ENCODE data around the gene OLIG1.

Gene OLIG1

DNA sequence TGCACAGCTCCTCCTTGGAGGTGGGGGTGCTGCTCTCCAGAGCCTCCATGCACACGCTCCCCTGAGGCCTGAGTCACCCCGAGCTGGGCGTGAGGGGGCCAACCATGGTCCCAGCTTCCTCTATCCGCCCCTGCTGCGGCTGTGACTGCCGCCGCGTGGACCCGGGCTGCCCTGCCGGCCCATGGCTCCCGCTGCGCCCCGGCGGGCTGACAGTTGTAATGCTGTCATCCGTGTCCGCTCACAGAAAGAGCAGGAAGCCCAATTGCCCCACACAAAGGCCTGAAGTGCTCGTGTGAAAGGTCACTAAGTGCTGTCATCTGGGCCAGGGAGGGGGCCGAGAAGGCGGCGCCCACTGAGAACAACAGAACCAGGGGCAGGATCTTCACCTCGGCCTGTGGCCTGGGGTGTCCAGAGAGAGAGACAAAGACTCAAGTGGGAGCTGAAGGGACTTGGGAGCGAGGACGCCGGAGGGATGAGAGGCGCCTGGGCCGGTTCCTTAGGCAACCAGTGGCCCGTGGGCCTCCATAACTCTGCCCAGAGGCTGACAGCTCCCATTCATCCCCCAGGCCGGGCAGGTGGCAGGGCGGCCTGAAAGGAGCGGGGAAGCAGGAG lies 31.5 kb downstream of the OLIG1 start:
- no peak for DNase-seq (ENCODE audit: low spot score)

DNA sequence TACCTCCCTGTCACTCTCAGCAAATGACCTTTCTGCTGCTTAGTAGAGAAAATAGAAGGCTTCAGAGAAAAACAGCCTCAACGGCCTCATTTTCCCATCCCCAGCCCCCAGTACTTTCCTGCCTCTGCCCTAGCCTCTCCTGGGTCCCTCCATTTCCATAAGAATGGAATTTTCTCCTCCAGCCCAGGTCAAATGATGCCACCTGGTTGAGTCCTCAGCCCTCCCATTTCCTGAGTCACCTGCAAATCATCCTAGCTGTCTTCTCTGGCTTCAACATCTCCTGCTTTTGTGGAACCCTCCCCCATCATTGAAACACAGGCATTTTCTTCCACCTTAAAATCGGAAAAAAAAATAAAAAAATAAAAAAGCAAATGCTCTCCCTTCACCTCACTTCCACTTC lies 35.1 kb downstream of the OLIG1 start:
- no peak for DNase-seq (ENCODE audit: low spot score)

GRCh38 chr21:33108228-33108627 lies 38.3 kb downstream of the OLIG1 start:
- no peak for DNase-seq (ENCODE audit: low spot score)

GRCh38 chr21:33109574-33110339 lies 39.8 kb downstream of the OLIG1 start:
- DNase-seq (ENCODE audit: low spot score) = peak; percentile 52

DNA sequence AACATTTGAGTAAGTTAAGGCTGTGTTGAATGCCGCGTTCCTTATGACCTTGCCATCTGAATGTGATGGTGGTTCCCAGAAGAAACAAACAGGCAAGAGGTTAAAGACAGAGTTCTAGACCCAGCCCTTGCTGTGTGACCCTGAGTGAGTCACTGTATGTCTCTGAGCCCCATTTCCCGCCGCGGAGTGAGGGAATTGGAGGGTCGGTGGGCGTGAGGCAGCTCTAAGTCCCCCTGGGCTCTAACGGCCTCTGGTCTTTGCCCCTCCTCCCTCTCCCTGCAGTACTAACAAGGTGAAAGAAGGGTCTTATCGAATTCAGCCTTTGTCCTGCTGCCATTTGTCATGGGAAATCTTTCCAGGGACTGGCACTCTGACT lies 40.4 kb downstream of the OLIG1 start:
- DNase-seq (ENCODE audit: low spot score) = no peak

DNA sequence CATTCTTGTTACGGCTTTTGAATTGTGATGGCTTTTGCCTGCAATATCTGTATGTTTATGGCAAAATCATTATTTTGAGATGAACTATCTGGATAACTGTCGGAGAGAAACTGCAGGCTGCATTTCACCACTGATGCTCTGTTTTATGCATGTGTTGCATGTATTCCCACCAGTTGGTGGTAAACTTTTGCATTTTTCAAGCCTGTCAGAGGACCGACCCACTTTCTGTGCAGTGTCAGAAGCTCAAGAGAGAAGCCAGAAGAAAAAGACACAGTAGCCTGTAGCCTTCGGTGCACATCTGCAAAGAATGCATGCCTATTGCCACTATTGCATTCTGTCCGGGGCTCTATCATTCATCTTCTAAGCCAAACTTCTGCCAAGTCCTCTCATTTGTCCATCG lies 41.6 kb downstream of the OLIG1 start:
- no peak for DNase-seq (ENCODE audit: low spot score)

- no peak for DNase-seq (ENCODE audit: low spot score)
Observed at GRCh38 chr21:33112151-33112550, 42.2 kb downstream of the OLIG1 start.

DNA sequence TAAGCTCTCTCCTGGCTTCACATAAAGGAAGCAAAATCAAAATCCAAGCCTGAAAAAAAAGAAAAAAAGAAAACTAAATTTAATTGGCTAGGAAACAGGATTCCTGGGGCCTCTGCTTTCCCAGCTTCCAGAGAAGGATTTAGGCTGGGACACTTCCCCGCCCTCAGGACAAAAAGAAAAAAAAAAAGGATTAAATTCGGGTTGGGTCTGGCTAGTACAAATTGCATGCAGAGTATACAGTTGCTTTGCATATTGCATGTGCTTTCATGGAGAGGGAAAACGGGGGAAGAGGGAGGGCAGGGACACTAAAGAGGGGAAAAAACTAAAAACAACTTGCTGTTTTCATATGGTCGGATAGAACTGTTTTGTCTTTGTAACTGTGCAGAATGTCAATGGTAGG lies 42.7 kb downstream of the OLIG1 start:
- no peak for DNase-seq (ENCODE audit: low spot score)

DNA sequence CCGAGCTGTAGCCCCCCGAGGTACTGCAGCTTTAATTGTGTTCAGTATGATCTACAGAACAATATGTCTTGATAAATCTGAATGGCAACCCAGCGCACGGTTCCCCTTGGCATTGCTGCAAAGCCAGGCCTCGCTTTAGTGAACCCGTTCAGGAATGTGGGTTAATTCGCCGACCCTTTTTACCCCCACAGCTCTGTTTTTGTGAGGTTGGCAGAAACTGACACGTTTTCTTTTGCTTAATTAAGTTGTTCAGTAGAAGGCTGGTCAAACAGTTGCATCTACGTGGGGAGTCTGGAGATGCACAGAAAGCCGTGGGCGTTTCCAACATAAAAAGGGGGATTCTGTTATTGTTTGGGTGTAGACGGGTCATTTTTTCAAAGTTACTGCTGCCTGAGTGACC lies 43.2 kb downstream of the OLIG1 start:
- no peak for DNase-seq (ENCODE audit: low spot score)

DNA sequence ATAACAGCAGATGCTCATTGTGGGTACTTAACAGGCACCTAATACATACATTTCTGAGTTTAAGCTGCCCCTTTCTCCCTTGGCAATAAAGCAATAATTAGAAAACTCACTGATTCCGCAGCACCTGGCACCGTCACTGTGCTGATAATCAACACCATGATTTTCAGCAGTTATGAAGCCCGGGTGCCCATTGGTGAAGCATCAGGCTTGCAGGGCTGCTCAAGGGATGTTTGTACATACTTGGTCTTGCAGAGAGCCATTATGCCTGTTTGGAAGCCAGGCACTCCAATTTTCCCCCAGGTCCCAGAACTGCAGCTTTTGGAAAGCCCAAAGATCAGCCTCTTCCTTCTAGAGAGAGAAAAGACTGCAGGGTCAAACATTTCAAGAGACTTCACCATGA lies 44.3 kb downstream of the OLIG1 start:
- DNase-seq (ENCODE audit: low spot score) = no peak

- no peak for DNase-seq (ENCODE audit: low spot score)
Observed at GRCh38 chr21:33115631-33116510, 45.9 kb downstream of the OLIG1 start.

- DNase-seq (ENCODE audit: low spot score) = no peak
Observed at GRCh38 chr21:33116676-33117075, 46.7 kb downstream of the OLIG1 start.

- DNase-seq (ENCODE audit: low spot score) = no peak
Observed at GRCh38 chr21:33117101-33117888, 47.4 kb downstream of the OLIG1 start.
